ENCODE results near the gene NPTXR.

The NPTXR gene

GRCh38 chr22:38839686-38840085 lies 4.1 kb downstream of the NPTXR start:
- Histone ChIP-seq H3K9me3 (ENCODE audit: control insufficient read depth in 2 of 2, low read length in 2 of 2) (no peaks in the 10 kb centered on the region), H3K27ac (ENCODE audit: low read length) (no peak overlapping the region)

GRCh38 chr22:38837414-38837928 lies 6.4 kb downstream of the NPTXR start:
- no peak overlapping the region for H3K27ac ChIP-seq (ENCODE audit: low read length)
- no peaks in the 10 kb centered on the region for H3K27me3 ChIP-seq (ENCODE audit: control insufficient read depth in 1 of 2, insufficient read depth in 2 of 2, low read length in 2 of 2)
- H3K4me1 ChIP-seq (ENCODE audit: control insufficient read depth, insufficient read depth, low read length) = peaks cover 7% of the 10 kb centered on the region
- H3K36me3 ChIP-seq (ENCODE audit: control insufficient read depth in 2 of 2, insufficient read depth in 2 of 2, low read length in 2 of 2) = peaks cover 0 to 2% of the 10 kb centered on the region in 2 donors
- H3K9me3 ChIP-seq (ENCODE audit: control insufficient read depth in 2 of 2, low read length in 2 of 2) = no peaks in the 10 kb centered on the region
- no peak overlapping the region for H3K4me3 ChIP-seq (ENCODE audit: low read length in 2 of 2)
- H3K9ac ChIP-seq (ENCODE audit: low read length in 2 of 2) = no peak overlapping the region

More at GRCh38 chr22:38839686-38840085, 4.1 kb downstream of the NPTXR start:
- Histone ChIP-seq H3K27me3 (ENCODE audit: control insufficient read depth in 1 of 2, insufficient read depth in 2 of 2, low read length in 2 of 2) (no peaks in the 10 kb centered on the region), H3K36me3 (ENCODE audit: control insufficient read depth in 2 of 2, insufficient read depth in 2 of 2, low read length in 2 of 2) (peaks cover 0 to 2% of the 10 kb centered on the region in 2 donors), H3K4me1 (ENCODE audit: control insufficient read depth, insufficient read depth, low read length) (peaks cover 20% of the 10 kb centered on the region), H3K4me3 (ENCODE audit: low read length in 2 of 2) (no peak overlapping the region), H3K9ac (ENCODE audit: low read length in 2 of 2) (no peak overlapping the region)

GRCh38 chr22:38835888-38836301 lies 7.9 kb downstream of the NPTXR start:
- H3K9me3 ChIP-seq (ENCODE audit: control insufficient read depth in 2 of 2, low read length in 2 of 2) = no peaks in the 10 kb centered on the region
- no peaks in the 10 kb centered on the region for H3K4me1 ChIP-seq (ENCODE audit: control insufficient read depth, insufficient read depth, low read length)
- no peak overlapping the region for H3K27ac ChIP-seq (ENCODE audit: low read length)
- no peak overlapping the region for H3K4me3 ChIP-seq (ENCODE audit: low read length in 2 of 2)
- H3K9ac ChIP-seq (ENCODE audit: low read length in 2 of 2) = no peak overlapping the region
- H3K36me3 ChIP-seq (ENCODE audit: control insufficient read depth in 2 of 2, insufficient read depth in 2 of 2, low read length in 2 of 2) = peaks cover 0 to 2% of the 10 kb centered on the region in 2 donors
- no peaks in the 10 kb centered on the region for H3K27me3 ChIP-seq (ENCODE audit: control insufficient read depth in 1 of 2, insufficient read depth in 2 of 2, low read length in 2 of 2)

GRCh38 chr22:38834991-38835390 lies 8.8 kb downstream of the NPTXR start:
- H3K36me3 ChIP-seq (ENCODE audit: control insufficient read depth in 2 of 2, insufficient read depth in 2 of 2, low read length in 2 of 2) = peaks cover 0 to 2% of the 10 kb centered on the region in 2 donors
- H3K9me3 ChIP-seq (ENCODE audit: control insufficient read depth in 2 of 2, low read length in 2 of 2) = no peaks in the 10 kb centered on the region
- H3K9ac ChIP-seq (ENCODE audit: low read length in 2 of 2) = no peak overlapping the region
- no peak overlapping the region for H3K27ac ChIP-seq (ENCODE audit: low read length)
- H3K4me1 ChIP-seq (ENCODE audit: control insufficient read depth, insufficient read depth, low read length) = no peaks in the 10 kb centered on the region
- H3K27me3 ChIP-seq (ENCODE audit: control insufficient read depth in 1 of 2, insufficient read depth in 2 of 2, low read length in 2 of 2) = no peaks in the 10 kb centered on the region
- no peak overlapping the region for H3K4me3 ChIP-seq (ENCODE audit: low read length in 2 of 2)

GRCh38 chr22:38834215-38834953 lies 9.4 kb downstream of the NPTXR start:
- Histone ChIP-seq H3K9ac (ENCODE audit: low read length in 2 of 2) (no peak overlapping the region), H3K27me3 (ENCODE audit: control insufficient read depth in 1 of 2, insufficient read depth in 2 of 2, low read length in 2 of 2) (no peaks in the 10 kb centered on the region), H3K4me1 (ENCODE audit: control insufficient read depth, insufficient read depth, low read length) (no peaks in the 10 kb centered on the region)

GRCh38 chr22:38833061-38833460 lies 10.8 kb downstream of the NPTXR start:
- no peak overlapping the region for H3K9ac ChIP-seq (ENCODE audit: low read length in 2 of 2)
- H3K4me1 ChIP-seq (ENCODE audit: control insufficient read depth, insufficient read depth, low read length) = no peaks in the 10 kb centered on the region
- H3K27me3 ChIP-seq (ENCODE audit: control insufficient read depth in 1 of 2, insufficient read depth in 2 of 2, low read length in 2 of 2) = no peaks in the 10 kb centered on the region
- H3K27ac ChIP-seq (ENCODE audit: low read length) = no peak overlapping the region
- no peak overlapping the region for H3K4me3 ChIP-seq (ENCODE audit: low read length in 2 of 2)
- H3K9me3 ChIP-seq (ENCODE audit: control insufficient read depth in 2 of 2, low read length in 2 of 2) = no peaks in the 10 kb centered on the region
- H3K36me3 ChIP-seq (ENCODE audit: control insufficient read depth in 2 of 2, insufficient read depth in 2 of 2, low read length in 2 of 2) = no peaks in the 10 kb centered on the region

More at GRCh38 chr22:38834215-38834953, 9.4 kb downstream of the NPTXR start:
- Histone ChIP-seq H3K9me3 (ENCODE audit: control insufficient read depth in 2 of 2, low read length in 2 of 2) (no peaks in the 10 kb centered on the region), H3K36me3 (ENCODE audit: control insufficient read depth in 2 of 2, insufficient read depth in 2 of 2, low read length in 2 of 2) (peaks cover 0 to 2% of the 10 kb centered on the region in 2 donors), H3K4me3 (ENCODE audit: low read length in 2 of 2) (no peak overlapping the region), H3K27ac (ENCODE audit: low read length) (no peak overlapping the region)

GRCh38 chr22:38832005-38832978 lies 11.5 kb downstream of the NPTXR start:
- Histone ChIP-seq H3K9ac (ENCODE audit: low read length in 2 of 2) (no peak overlapping the region), H3K27me3 (ENCODE audit: control insufficient read depth in 1 of 2, insufficient read depth in 2 of 2, low read length in 2 of 2) (no peaks in the 10 kb centered on the region), H3K36me3 (ENCODE audit: control insufficient read depth in 2 of 2, insufficient read depth in 2 of 2, low read length in 2 of 2) (no peaks in the 10 kb centered on the region), H3K4me1 (ENCODE audit: control insufficient read depth, insufficient read depth, low read length) (no peaks in the 10 kb centered on the region), H3K27ac (ENCODE audit: low read length) (no peak overlapping the region), H3K9me3 (ENCODE audit: control insufficient read depth in 2 of 2, low read length in 2 of 2) (no peaks in the 10 kb centered on the region), H3K4me3 (ENCODE audit: low read length in 2 of 2) (no peak overlapping the region)

- no peaks in the 10 kb centered on the region for H3K4me1 ChIP-seq (ENCODE audit: control insufficient read depth, insufficient read depth, low read length)
These were observed 12.5 kb downstream of the NPTXR start for GRCh38 chr22:38831166-38831945.

GRCh38 chr22:38830845-38831108 lies 13.1 kb downstream of the NPTXR start:
- no peak overlapping the region for H3K4me3 ChIP-seq (ENCODE audit: low read length in 2 of 2)
- H3K9me3 ChIP-seq (ENCODE audit: control insufficient read depth in 2 of 2, low read length in 2 of 2) = no peaks in the 10 kb centered on the region
- no peaks in the 10 kb centered on the region for H3K4me1 ChIP-seq (ENCODE audit: control insufficient read depth, insufficient read depth, low read length)
- no peaks in the 10 kb centered on the region for H3K36me3 ChIP-seq (ENCODE audit: control insufficient read depth in 2 of 2, insufficient read depth in 2 of 2, low read length in 2 of 2)
- H3K27ac ChIP-seq (ENCODE audit: low read length) = no peak overlapping the region
- no peak overlapping the region for H3K9ac ChIP-seq (ENCODE audit: low read length in 2 of 2)
- H3K27me3 ChIP-seq (ENCODE audit: control insufficient read depth in 1 of 2, insufficient read depth in 2 of 2, low read length in 2 of 2) = no peaks in the 10 kb centered on the region

More at GRCh38 chr22:38831166-38831945, 12.5 kb downstream of the NPTXR start:
- Histone ChIP-seq H3K4me3 (ENCODE audit: low read length in 2 of 2) (no peak overlapping the region), H3K27ac (ENCODE audit: low read length) (no peak overlapping the region), H3K36me3 (ENCODE audit: control insufficient read depth in 2 of 2, insufficient read depth in 2 of 2, low read length in 2 of 2) (no peaks in the 10 kb centered on the region), H3K9ac (ENCODE audit: low read length in 2 of 2) (no peak overlapping the region), H3K9me3 (ENCODE audit: control insufficient read depth in 2 of 2, low read length in 2 of 2) (no peaks in the 10 kb centered on the region), H3K27me3 (ENCODE audit: control insufficient read depth in 1 of 2, insufficient read depth in 2 of 2, low read length in 2 of 2) (no peaks in the 10 kb centered on the region)
